HCT116 (cell line): ENCODE measurements around the gene POMT1. TPM values are rescaled to one million over a fixed set of nuclear protein-coding genes. Genes with fewer than 3 reads are reported as not detected.

Experiments used
- ATAC-seq: fragments of 200-7000 bp; cut with Tn5 transposase; 2 replicates; pipeline ENCODE4 v1.9.1; 2020; ENCODE audit warnings: mild to moderate bottlenecking, moderate library complexity
- BruUV-seq: library from RNA; stranded (reverse); fragments of 400-500 nt; replicated peaks from 2 replicates; lab custom pipeline; 2021; lab: Mats Ljungman, UMichigan
- CTCF ChIA-PET: fragments of 300-600 bp; sonication (Branson Sonifier 250); formaldehyde crosslinking; loops from one replicate; lab custom pipeline; 2021; ENCODE audit warnings: antibody characterized with exemption; lab: Charles Lee
- POLR2A ChIA-PET: fragments of 300-600, 350-600 bp; sonication (Branson Sonifier 250); formaldehyde crosslinking; loops from one replicate; lab custom pipeline; 2021; ENCODE audit warnings: antibody characterized with exemption; lab: Charles Lee
- RAD21 ChIA-PET, 2 experiments: fragments of 300-600 bp; sonication (Branson Sonifier 250); formaldehyde crosslinking; loops; one replicate each; lab custom pipeline; 2023; ENCODE audit warnings: low total read pairs in 2 of 2; ENCODE audit not compliant: uncharacterized antibody in 2 of 2, unreplicated experiment in 2 of 2, low non-redundant PET in 1 of 2; lab: Charles Lee
- DNase-seq: peaks from one replicate; pipeline ENCODE4 v3.0.0-alpha.2; 2010; ENCODE audit warnings: low read depth, low spot score
- H2AFZ ChIP-seq: fragments of 200-600 bp; shearing (Covaris generic), sonication (generic); 2 replicates; pipeline ENCODE4 v1.6.1; 2017; ENCODE audit warnings: low read depth, mixed run types, mixed read lengths, antibody characterized with exemption, low read length; ENCODE audit not compliant: poor library complexity, severe bottlenecking
- H3K27ac ChIP-seq: 2 replicates; pipeline ENCODE4 v1.5.1; 2012; ENCODE audit warnings: low read depth, low read length
- H3K27me3 ChIP-seq: fragments of 200-600 bp; sonication (generic); 2 replicates; pipeline ENCODE4 v1.6.1; 2016; ENCODE audit warnings: mixed run types, low read length, mixed read lengths; ENCODE audit not compliant: insufficient read depth
- H3K36me3 ChIP-seq, 2 experiments: fragments of 200-500 bp in 1 of 2; fragments of 200-600 bp in 1 of 2; sonication (Bioruptor generic) in 1 of 2; sonication (generic) in 1 of 2; 2 replicates each; pipeline versions ENCODE4 v1.5.1 to v1.6.1; 2014 to 2016; ENCODE audit warnings: low read length in 2 of 2, inconsistent platforms in 1 of 2, mixed read lengths in 1 of 2, mixed run types in 1 of 2; ENCODE audit not compliant: insufficient read depth in 2 of 2, control insufficient read depth in 1 of 2
- H3K4me1 ChIP-seq, 2 experiments: fragments of 200-600 bp in 1 of 2; sonication (generic) in 1 of 2; 2 replicates each; pipeline versions ENCODE4 v1.5.1 to v1.6.1; 2012 to 2017; ENCODE audit warnings: low read length in 2 of 2, inconsistent platforms in 1 of 2, mild to moderate bottlenecking in 1 of 2, mixed read lengths in 1 of 2, mixed run types in 1 of 2, moderate library complexity in 1 of 2; ENCODE audit not compliant: insufficient read depth in 2 of 2, control insufficient read depth in 1 of 2
- H3K4me2 ChIP-seq: fragments of 200-600 bp; sonication (generic); 2 replicates; pipeline ENCODE4 v1.6.1; 2017; ENCODE audit warnings: mixed run types, low read length, mixed read lengths
- H3K4me3 ChIP-seq, 2 experiments: fragments of 200-600 bp in 1 of 2; sonication (generic) in 1 of 2; replicated peaks in 1 of 2; 2 replicates each; pipeline ENCODE4 v1.5.1; 2011 to 2016; ENCODE audit warnings: low read length in 2 of 2, control low read depth in 1 of 2, low read depth in 1 of 2, mild to moderate bottlenecking in 1 of 2, mixed read lengths in 1 of 2, mixed run types in 1 of 2
- H3K79me2 ChIP-seq: fragments of 200-600 bp; sonication (generic); 2 replicates; pipeline ENCODE4 v1.6.1; 2017; ENCODE audit warnings: mild to moderate bottlenecking, mixed run types, low read length, moderate library complexity, mixed read lengths; ENCODE audit not compliant: insufficient read depth
- H3K9ac ChIP-seq: fragments of 200-600 bp; sonication (generic); 2 replicates; pipeline ENCODE4 v1.6.1; 2016; ENCODE audit warnings: low read length, mixed read lengths
- H3K9me2 ChIP-seq: fragments of 200-600 bp; sonication (generic), shearing (Covaris generic); 2 replicates; pipeline ENCODE4 v1.6.1; 2017; ENCODE audit warnings: mixed run types, mild to moderate bottlenecking, moderate library complexity; ENCODE audit not compliant: insufficient read depth
- H3K9me3 ChIP-seq, 2 experiments: fragments of 200-500 bp in 1 of 2; fragments of 200-600 bp in 1 of 2; sonication (Bioruptor generic) in 1 of 2; sonication (generic) in 1 of 2; 2 replicates each; pipeline ENCODE4 v1.6.1; 2014 to 2017; ENCODE audit warnings: low read length in 2 of 2, mixed read lengths in 2 of 2, inconsistent platforms in 1 of 2, low read depth in 1 of 2, mild to moderate bottlenecking in 1 of 2, mixed run types in 1 of 2, moderate library complexity in 1 of 2; ENCODE audit not compliant: control insufficient read depth in 1 of 2, insufficient read depth in 1 of 2
- H4K20me1 ChIP-seq: fragments of 200-600 bp; sonication (generic), shearing (Covaris generic); 2 replicates; pipeline ENCODE4 v1.6.1; 2017; ENCODE audit warnings: mixed run types, mild to moderate bottlenecking, moderate library complexity; ENCODE audit not compliant: insufficient read depth
- ATF3 ChIP-seq: IDR thresholded peaks from 2 replicates; pipeline ENCODE4 v1.6.1; 2012
- CBX3 ChIP-seq: IDR thresholded peaks from 2 replicates; pipeline ENCODE4 v1.6.1; 2012; ENCODE audit warnings: low read depth
- CTCF ChIP-seq, 3 experiments: fragments of 200-600 bp in 1 of 3; sonication (generic) in 1 of 3; IDR thresholded peaks in 2 of 3; conservative IDR thresholded peaks in 1 of 3; 2 replicates each; pipeline ENCODE4 v1.5.1; 2012 to 2017; ENCODE audit warnings: low read depth in 2 of 3, low read length in 2 of 3, antibody characterized with exemption in 1 of 3, borderline replicate concordance in 1 of 3, control low read depth in 1 of 3, mild to moderate bottlenecking in 1 of 3, mixed read lengths in 1 of 3, mixed run types in 1 of 3, moderate library complexity in 1 of 3; ENCODE audit not compliant: insufficient read depth in 1 of 3
- EGR1 ChIP-seq: IDR thresholded peaks from 2 replicates; pipeline ENCODE4 v1.6.1; 2012; ENCODE audit warnings: low read depth
- ELF1 ChIP-seq: IDR thresholded peaks from 2 replicates; pipeline ENCODE4 v1.6.1; 2012; ENCODE audit warnings: low read depth, borderline replicate concordance
- EZH2 ChIP-seq: fragments of 200-600 bp; sonication (generic); IDR thresholded peaks from 2 replicates; pipeline ENCODE4 v1.6.1; 2017; ENCODE audit warnings: antibody characterized with exemption, mixed run types
- EZH2phosphoT487 ChIP-seq: fragments of 200-600 bp; IDR thresholded peaks from 2 replicates; pipeline ENCODE4 v1.6.1; 2018; ENCODE audit warnings: antibody characterized with exemption, borderline replicate concordance
- JUND ChIP-seq: IDR thresholded peaks from 2 replicates; pipeline ENCODE4 v1.6.1; 2012
- MAX ChIP-seq: IDR thresholded peaks from 2 replicates; pipeline ENCODE4 v1.6.1; 2012
- POLR2A ChIP-seq: IDR thresholded peaks from 2 replicates; pipeline ENCODE4 v1.7.0; 2011; ENCODE audit warnings: borderline replicate concordance; ENCODE audit not compliant: insufficient read depth, insufficient read length; ENCODE audit errors: extremely low read depth
- POLR2AphosphoS5 ChIP-seq: IDR thresholded peaks from 2 replicates; pipeline ENCODE4 v1.6.1; 2011; ENCODE audit warnings: mild to moderate bottlenecking, low read depth, low read length, moderate library complexity
- RAD21 ChIP-seq: IDR thresholded peaks from 2 replicates; pipeline ENCODE4 v1.6.1; 2012; ENCODE audit warnings: low read depth, mild to moderate bottlenecking
- SIN3A ChIP-seq: IDR thresholded peaks from 2 replicates; pipeline ENCODE4 v1.6.1; 2012; ENCODE audit warnings: low read depth
- SP1 ChIP-seq: IDR thresholded peaks from 2 replicates; pipeline ENCODE4 v1.6.1; 2012; ENCODE audit warnings: low read depth
- SRF ChIP-seq: IDR thresholded peaks from 2 replicates; pipeline ENCODE4 v1.6.1; 2012; ENCODE audit warnings: low read depth
- TCF7L2 ChIP-seq: IDR thresholded peaks from 2 replicates; pipeline ENCODE4 v1.7.0; 2011; ENCODE audit warnings: borderline replicate concordance, inconsistent platforms; ENCODE audit not compliant: insufficient read depth, insufficient read length; ENCODE audit errors: extremely low read depth
- ZFX ChIP-seq: fragments of 450-650 bp; IDR thresholded peaks from 2 replicates; pipeline ENCODE4 v1.6.1; 2017
- ZNF274 ChIP-seq: fragments of 200-500 bp; sonication (Bioruptor generic); IDR thresholded peaks from 2 replicates; pipeline ENCODE4 v1.6.1; 2014; ENCODE audit warnings: mild to moderate bottlenecking, low read depth, low read length, inconsistent platforms
- intact Hi-C: fragments of 100-400 bp; cut with micrococcal nuclease; formaldehyde crosslinking; loops from 2 replicates; pipeline ENCODE4 v1.10.0; 2022
- total RNA-seq: library from RNA; stranded (reverse); gene quantifications from one replicate; pipeline ENCODE4 v1.2.1, GENCODE V29; 2021; ENCODE audit not compliant: unreplicated experiment
- TF ChIP-seq, protein P1 (sequence below): IDR thresholded peaks from 2 replicates; pipeline ENCODE4 v1.6.1; 2012; ENCODE audit warnings: low read depth

Gene POMT1
- total RNA-seq, 1 experiment from 2014 or later = 21.4 TPM

GRCh38 chr9:131494296-131494870 lies 8.3 kb upstream of the POMT1 start:
- H3K36me3 ChIP-seq = peaks cover 76 to 85% of the 10 kb centered on the region in 2 experiments
- no peaks in the 10 kb centered on the region for H4K20me1 ChIP-seq
- H3K4me2 ChIP-seq = no peak overlapping the region
- H2AFZ ChIP-seq = no peak overlapping the region
- ATAC-seq = no peak
- DNase-seq = no peak
- POLR2A ChIA-PET = no interaction called here
- H3K4me3 ChIP-seq = no peak overlapping the region
- no TSS peak for BruUV-seq
- CTCF ChIA-PET = interaction anchor here (0.8 kb wide), 1 partner anchor 771 kb away, joined by 4 read pairs; no protein-coding TSS in a partner anchor
- H3K9me2 ChIP-seq = no peaks in the 10 kb centered on the region
- H3K9ac ChIP-seq = no peak overlapping the region
- H3K27ac ChIP-seq = no peak overlapping the region
- no peaks in the 10 kb centered on the region for H3K4me1 ChIP-seq
- no peaks in the 10 kb centered on the region for H3K79me2 ChIP-seq
- no peak for TF ChIP-seq POLR2AphosphoS5
- TF ChIP-seq SP1 = no peak
- TF ChIP-seq ZNF274 = no peak
- TF ChIP-seq TCF7L2 = no peak
- TF ChIP-seq RAD21 = no peak
- no peak for TF ChIP-seq CTCF (IDR thresholded peaks at IDR 0.05 in 2 of 3, conservative IDR thresholded peaks at IDR 0.05 in 1 of 3; ENCODE audit: borderline replicate concordance in 1 of 3, insufficient read depth in 1 of 3, low read depth in 2 of 3, low read length in 2 of 3)
- TF ChIP-seq EGR1 = no peak
- TF ChIP-seq EZH2phosphoT487 = no peak
- TF ChIP-seq ELF1 = no peak
- TF ChIP-seq JUND = no peak
- no peak for TF ChIP-seq SRF
- no peak for TF ChIP-seq ATF3
- TF ChIP-seq ZFX = no peak
- TF ChIP-seq CBX3 = no peak
- TF ChIP-seq, protein P1, sequence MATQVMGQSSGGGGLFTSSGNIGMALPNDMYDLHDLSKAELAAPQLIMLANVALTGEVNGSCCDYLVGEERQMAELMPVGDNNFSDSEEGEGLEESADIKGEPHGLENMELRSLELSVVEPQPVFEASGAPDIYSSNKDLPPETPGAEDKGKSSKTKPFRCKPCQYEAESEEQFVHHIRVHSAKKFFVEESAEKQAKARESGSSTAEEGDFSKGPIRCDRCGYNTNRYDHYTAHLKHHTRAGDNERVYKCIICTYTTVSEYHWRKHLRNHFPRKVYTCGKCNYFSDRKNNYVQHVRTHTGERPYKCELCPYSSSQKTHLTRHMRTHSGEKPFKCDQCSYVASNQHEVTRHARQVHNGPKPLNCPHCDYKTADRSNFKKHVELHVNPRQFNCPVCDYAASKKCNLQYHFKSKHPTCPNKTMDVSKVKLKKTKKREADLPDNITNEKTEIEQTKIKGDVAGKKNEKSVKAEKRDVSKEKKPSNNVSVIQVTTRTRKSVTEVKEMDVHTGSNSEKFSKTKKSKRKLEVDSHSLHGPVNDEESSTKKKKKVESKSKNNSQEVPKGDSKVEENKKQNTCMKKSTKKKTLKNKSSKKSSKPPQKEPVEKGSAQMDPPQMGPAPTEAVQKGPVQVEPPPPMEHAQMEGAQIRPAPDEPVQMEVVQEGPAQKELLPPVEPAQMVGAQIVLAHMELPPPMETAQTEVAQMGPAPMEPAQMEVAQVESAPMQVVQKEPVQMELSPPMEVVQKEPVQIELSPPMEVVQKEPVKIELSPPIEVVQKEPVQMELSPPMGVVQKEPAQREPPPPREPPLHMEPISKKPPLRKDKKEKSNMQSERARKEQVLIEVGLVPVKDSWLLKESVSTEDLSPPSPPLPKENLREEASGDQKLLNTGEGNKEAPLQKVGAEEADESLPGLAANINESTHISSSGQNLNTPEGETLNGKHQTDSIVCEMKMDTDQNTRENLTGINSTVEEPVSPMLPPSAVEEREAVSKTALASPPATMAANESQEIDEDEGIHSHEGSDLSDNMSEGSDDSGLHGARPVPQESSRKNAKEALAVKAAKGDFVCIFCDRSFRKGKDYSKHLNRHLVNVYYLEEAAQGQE = no peak
- TF ChIP-seq POLR2A = no peak
- TF ChIP-seq MAX = no peak
- no peak for TF ChIP-seq EZH2
- no peak for TF ChIP-seq SIN3A
- TF ChIP-seq, all 23 proteins: peak for 0
- no peaks in the 10 kb centered on the region for H3K9me3 ChIP-seq
- no peaks in the 10 kb centered on the region for H3K27me3 ChIP-seq
- RAD21 ChIA-PET = no interaction called here
- intact Hi-C loops = no loop called here
